HepG2 (cell line): ENCODE data around the gene PYY. TPM values are rescaled to one million over a fixed set of nuclear protein-coding genes. Genes with fewer than 3 reads are reported as not detected.

Source experiments
- IRF2 ChIP-seq: IDR thresholded peaks from 2 replicates; pipeline ENCODE4 v1.6.1; 2018; ENCODE audit warnings: missing genetic modification reagents, missing compliant biosample characterization
- KDM5A ChIP-seq: fragments of 200-600 bp; sonication (generic); IDR thresholded peaks from 2 replicates; pipeline ENCODE4 v1.7.0; 2018; ENCODE audit warnings: antibody characterized with exemption, mild to moderate bottlenecking, low read length, borderline replicate concordance
- KDM6A ChIP-seq: IDR thresholded peaks from 2 replicates; pipeline ENCODE4 v1.6.1; 2016; ENCODE audit warnings: low read depth
- KLF12 ChIP-seq: sonication (generic); formaldehyde crosslinking; IDR thresholded peaks from 2 replicates; pipeline ENCODE4 v1.4.0; 2020; ENCODE audit warnings: missing genetic modification reagents, borderline replicate concordance
- MEIS1 ChIP-seq: sonication (generic); formaldehyde crosslinking; IDR thresholded peaks from 2 replicates; pipeline ENCODE4 v1.9.0; 2021; ENCODE audit warnings: mild to moderate bottlenecking, missing genetic modification reagents, moderate library complexity, borderline replicate concordance
- MIER3 ChIP-seq: IDR thresholded peaks from 2 replicates; pipeline ENCODE4 v1.6.1; 2016; ENCODE audit warnings: missing compliant biosample characterization, borderline replicate concordance
- MTF1 ChIP-seq: sonication (generic); formaldehyde crosslinking; IDR thresholded peaks from 2 replicates; pipeline ENCODE4 v1.5.0; 2020; ENCODE audit warnings: missing genetic modification reagents
- MYC ChIP-seq: sonication (generic); formaldehyde crosslinking; IDR thresholded peaks from 2 replicates; pipeline ENCODE4 v1.9.0; 2021; ENCODE audit warnings: missing genetic modification reagents, borderline replicate concordance
- NFATC3 ChIP-seq: sonication (generic); formaldehyde crosslinking; IDR thresholded peaks from 2 replicates; pipeline ENCODE4 v1.5.1; 2020; ENCODE audit warnings: mild to moderate bottlenecking, missing genetic modification reagents
- POLR2AphosphoS2 ChIP-seq: IDR thresholded peaks from 2 replicates; pipeline ENCODE4 v1.6.1; 2011; ENCODE audit warnings: low read depth, low read length, improper control_type of control experiment
- SIN3A ChIP-seq: IDR thresholded peaks from 2 replicates; pipeline ENCODE4 v1.6.1; 2011; ENCODE audit warnings: low read depth, mild to moderate bottlenecking, control low read depth, low read length, borderline replicate concordance
- STAG1 ChIP-seq: sonication (generic); formaldehyde crosslinking; IDR thresholded peaks from 2 replicates; pipeline ENCODE4 v1.4.0; 2020; ENCODE audit warnings: missing genetic modification reagents
- THAP7 ChIP-seq: sonication (generic); formaldehyde crosslinking; IDR thresholded peaks from 2 replicates; pipeline ENCODE4 v1.8.1; 2023; ENCODE audit warnings: mild to moderate bottlenecking, missing genetic modification reagents
- ZNF34 ChIP-seq: sonication (generic); formaldehyde crosslinking; IDR thresholded peaks from 2 replicates; pipeline ENCODE4 v1.4.0; 2020; ENCODE audit warnings: mild to moderate bottlenecking, missing genetic modification reagents, borderline replicate concordance
- polyA plus RNA-seq, 8 experiments: library from polyadenylated mRNA; depleted of rRNA in 3 of 8; stranded (reverse) in 7 of 8; unstranded in 1 of 8; fragments of >200 nt; fragmentation: Illumina TruSeq in 4 of 8; extraction: Trizol in 4 of 8; gene quantifications; 2 replicates each; pipeline versions ENCODE4 v1.2.1 to v1.2.3, GENCODE V29; 2011 to 2016; ENCODE audit warnings: low read depth in 4 of 8, missing spikeins in 1 of 8, mixed read lengths in 1 of 8; ENCODE audit not compliant: insufficient read depth in 1 of 8
- total RNA-seq, 5 experiments: library from RNA; depleted of rRNA; stranded (reverse); fragments of >200 nt; fragmentation: Illumina TruSeq; extraction: Trizol; gene quantifications; 2 replicates each; pipeline ENCODE4 v1.2.3, GENCODE V29; 2016; ENCODE audit warnings: low read depth in 1 of 5
- TF ChIP-seq, protein P1 (sequence below): sonication (generic); formaldehyde crosslinking; IDR thresholded peaks from 2 replicates; pipeline ENCODE4 v1.8.1; 2022; ENCODE audit warnings: low read depth, mild to moderate bottlenecking, missing genetic modification reagents
- TF ChIP-seq, protein P2 (sequence below): sonication (generic); formaldehyde crosslinking; IDR thresholded peaks from 2 replicates; pipeline ENCODE4 v1.4.0; 2020; ENCODE audit warnings: missing genetic modification reagents, borderline replicate concordance
- TF ChIP-seq, protein P3 (sequence below): sonication (generic); formaldehyde crosslinking; IDR thresholded peaks from 2 replicates; pipeline ENCODE4 v1.5.1; 2020; ENCODE audit warnings: missing genetic modification reagents, mild to moderate bottlenecking, borderline replicate concordance
- TF ChIP-seq, protein P4 (sequence below): sonication (generic); IDR thresholded peaks from 2 replicates; pipeline ENCODE4 v1.6.1; 2016; ENCODE audit warnings: low read depth, borderline replicate concordance

Gene PYY
- total and polyA plus RNA-seq, 2 of the 13 experiments (the other 11 are each of a cell fraction or from before 2014, with no cell fraction given): 0.25 TPM; not detected in 1

DNA sequence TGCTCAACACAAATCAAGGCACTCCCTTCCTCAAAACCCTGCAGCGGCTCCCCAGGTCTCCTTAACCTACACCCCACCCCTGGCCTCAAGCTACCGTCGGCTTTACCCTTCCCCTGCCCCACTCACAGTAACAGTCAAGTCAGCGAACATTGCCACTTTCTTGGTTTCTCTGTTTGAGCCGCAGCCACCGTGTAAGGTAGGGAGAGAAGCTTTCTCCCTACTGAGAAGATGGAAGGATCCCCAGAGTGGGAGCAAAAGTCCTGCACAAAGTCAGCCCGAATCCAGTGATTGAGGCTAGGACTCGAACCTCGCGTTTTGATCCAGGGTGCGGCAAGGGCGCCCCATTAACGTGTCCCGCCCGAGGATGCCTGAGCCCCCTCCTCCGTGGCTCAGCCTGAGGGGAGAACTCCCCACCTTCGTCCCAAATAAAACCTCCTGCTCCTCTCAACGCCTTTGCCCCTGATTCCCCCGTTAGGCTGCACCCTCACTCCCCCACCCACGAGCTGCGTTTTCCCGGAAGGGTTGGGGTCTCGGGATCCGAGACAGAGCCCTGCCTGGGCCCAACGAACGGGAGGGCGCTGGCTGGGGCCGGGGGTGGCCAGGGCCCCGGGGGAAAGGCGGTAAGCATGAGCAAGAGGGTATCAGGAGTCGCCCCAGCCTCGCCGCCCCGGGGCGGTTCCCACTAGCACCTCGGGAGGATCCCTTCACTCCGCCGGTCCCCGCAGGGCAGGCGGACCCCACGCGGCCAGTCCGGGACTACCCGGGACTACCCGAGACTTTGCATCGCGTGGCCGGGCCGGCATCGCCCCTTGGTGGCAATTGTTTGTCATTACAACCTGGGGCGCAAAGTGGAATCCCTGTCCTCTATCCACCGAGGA, 40.8 kb upstream of the PYY start (continued):
- TF ChIP-seq, protein P1, sequence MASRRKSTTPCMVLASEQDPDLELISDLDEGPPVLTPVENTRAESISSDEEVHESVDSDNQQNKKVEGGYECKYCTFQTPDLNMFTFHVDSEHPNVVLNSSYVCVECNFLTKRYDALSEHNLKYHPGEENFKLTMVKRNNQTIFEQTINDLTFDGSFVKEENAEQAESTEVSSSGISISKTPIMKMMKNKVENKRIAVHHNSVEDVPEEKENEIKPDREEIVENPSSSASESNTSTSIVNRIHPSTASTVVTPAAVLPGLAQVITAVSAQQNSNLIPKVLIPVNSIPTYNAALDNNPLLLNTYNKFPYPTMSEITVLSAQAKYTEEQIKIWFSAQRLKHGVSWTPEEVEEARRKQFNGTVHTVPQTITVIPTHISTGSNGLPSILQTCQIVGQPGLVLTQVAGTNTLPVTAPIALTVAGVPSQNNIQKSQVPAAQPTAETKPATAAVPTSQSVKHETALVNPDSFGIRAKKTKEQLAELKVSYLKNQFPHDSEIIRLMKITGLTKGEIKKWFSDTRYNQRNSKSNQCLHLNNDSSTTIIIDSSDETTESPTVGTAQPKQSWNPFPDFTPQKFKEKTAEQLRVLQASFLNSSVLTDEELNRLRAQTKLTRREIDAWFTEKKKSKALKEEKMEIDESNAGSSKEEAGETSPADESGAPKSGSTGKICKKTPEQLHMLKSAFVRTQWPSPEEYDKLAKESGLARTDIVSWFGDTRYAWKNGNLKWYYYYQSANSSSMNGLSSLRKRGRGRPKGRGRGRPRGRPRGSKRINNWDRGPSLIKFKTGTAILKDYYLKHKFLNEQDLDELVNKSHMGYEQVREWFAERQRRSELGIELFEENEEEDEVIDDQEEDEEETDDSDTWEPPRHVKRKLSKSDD (CRISPR knock-in tag): no peak
- TF ChIP-seq POLR2AphosphoS2 (no peak), KDM5A (no peak), KLF12 (no peak), IRF2 (CRISPR knock-in tag) (0 out of 2 replicates have a peak, but pooled peaks have one; percentile 17), NFATC3 (no peak), SIN3A (no peak), MEIS1 (CRISPR knock-in tag) (no peak), MYC (no peak), ZNF34 (CRISPR knock-in tag) (no peak), STAG1 (CRISPR knock-in tag) (peak; percentile 98), MTF1 (CRISPR knock-in tag) (no peak), MIER3 (CRISPR knock-in tag) (no peak), THAP7 (CRISPR knock-in tag) (0 out of 2 replicates have a peak, but pooled peaks have one; percentile 66), KDM6A (CRISPR knock-in tag) (no peak)
- TF ChIP-seq, protein P2, sequence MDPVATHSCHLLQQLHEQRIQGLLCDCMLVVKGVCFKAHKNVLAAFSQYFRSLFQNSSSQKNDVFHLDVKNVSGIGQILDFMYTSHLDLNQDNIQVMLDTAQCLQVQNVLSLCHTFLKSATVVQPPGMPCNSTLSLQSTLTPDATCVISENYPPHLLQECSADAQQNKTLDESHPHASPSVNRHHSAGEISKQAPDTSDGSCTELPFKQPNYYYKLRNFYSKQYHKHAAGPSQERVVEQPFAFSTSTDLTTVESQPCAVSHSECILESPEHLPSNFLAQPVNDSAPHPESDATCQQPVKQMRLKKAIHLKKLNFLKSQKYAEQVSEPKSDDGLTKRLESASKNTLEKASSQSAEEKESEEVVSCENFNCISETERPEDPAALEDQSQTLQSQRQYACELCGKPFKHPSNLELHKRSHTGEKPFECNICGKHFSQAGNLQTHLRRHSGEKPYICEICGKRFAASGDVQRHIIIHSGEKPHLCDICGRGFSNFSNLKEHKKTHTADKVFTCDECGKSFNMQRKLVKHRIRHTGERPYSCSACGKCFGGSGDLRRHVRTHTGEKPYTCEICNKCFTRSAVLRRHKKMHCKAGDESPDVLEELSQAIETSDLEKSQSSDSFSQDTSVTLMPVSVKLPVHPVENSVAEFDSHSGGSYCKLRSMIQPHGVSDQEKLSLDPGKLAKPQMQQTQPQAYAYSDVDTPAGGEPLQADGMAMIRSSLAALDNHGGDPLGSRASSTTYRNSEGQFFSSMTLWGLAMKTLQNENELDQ (CRISPR knock-in tag): no peak
- TF ChIP-seq, protein P3, sequence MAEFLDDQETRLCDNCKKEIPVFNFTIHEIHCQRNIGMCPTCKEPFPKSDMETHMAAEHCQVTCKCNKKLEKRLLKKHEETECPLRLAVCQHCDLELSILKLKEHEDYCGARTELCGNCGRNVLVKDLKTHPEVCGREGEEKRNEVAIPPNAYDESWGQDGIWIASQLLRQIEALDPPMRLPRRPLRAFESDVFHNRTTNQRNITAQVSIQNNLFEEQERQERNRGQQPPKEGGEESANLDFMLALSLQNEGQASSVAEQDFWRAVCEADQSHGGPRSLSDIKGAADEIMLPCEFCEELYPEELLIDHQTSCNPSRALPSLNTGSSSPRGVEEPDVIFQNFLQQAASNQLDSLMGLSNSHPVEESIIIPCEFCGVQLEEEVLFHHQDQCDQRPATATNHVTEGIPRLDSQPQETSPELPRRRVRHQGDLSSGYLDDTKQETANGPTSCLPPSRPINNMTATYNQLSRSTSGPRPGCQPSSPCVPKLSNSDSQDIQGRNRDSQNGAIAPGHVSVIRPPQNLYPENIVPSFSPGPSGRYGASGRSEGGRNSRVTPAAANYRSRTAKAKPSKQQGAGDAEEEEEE (CRISPR knock-in tag): no peak
- TF ChIP-seq, protein P4, sequence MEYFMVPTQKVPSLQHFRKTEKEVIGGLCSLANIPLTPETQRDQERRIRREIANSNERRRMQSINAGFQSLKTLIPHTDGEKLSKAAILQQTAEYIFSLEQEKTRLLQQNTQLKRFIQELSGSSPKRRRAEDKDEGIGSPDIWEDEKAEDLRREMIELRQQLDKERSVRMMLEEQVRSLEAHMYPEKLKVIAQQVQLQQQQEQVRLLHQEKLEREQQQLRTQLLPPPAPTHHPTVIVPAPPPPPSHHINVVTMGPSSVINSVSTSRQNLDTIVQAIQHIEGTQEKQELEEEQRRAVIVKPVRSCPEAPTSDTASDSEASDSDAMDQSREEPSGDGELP: no peak
